Fibroblast of skin of scalp (primary cell): Measurements from ENCODE around the gene MTHFS.
"Not testable (repeated sequence)": the region's sequence is repeated elsewhere in the genome, so short reads cannot be mapped to it uniquely, and the experiment has no call there.

Source experiments
- DNase-seq: peaks from one replicate; pipeline ENCODE4 v3.0.0-alpha.2; 2013

The MTHFS gene

GRCh38 chr15:79915776-79916501 lies 19.1 kb upstream of the MTHFS start:
- not testable (repeated sequence) for DNase-seq

- DNase-seq: no peak
Observed at GRCh38 chr15:79914728-79915127, 17.9 kb upstream of the MTHFS start.

DNA sequence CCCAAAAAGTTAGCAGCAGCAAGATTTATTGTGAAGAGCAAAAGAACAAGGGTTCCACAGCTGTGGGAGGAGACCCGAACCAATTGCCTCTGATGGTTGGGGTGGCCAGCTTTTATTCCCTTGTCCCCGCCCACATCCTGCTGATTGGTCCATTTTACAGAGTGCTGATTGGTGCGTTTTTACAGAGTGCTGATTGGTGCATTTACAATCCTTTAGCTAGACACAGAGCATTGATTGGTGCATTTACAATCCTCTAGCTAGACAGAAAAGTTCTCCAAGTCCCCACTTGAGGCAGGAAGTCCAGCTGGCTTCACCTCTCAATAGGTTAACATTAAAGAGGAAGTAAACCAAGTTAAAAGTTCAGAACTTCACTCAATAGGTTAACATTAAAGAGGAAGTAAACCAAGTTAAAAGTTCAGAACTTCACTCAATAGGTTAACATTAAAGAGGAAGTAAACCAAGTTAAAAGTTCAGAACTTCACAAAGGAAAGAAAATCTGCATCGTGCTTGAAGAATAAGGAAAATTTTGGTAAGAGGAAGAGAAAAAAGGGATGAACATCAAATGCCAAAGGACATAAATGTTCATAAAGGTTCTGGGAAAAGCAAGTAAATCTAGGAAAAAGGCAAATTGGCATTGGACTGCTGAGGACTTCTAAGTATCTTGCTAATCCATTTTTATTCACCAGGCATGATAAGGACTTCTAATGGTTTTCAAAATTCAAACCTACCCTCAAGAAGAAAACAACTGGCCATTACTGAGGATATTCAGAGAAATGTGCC lies 12.9 kb upstream of the MTHFS start:
- not testable (repeated sequence) for DNase-seq

DNA sequence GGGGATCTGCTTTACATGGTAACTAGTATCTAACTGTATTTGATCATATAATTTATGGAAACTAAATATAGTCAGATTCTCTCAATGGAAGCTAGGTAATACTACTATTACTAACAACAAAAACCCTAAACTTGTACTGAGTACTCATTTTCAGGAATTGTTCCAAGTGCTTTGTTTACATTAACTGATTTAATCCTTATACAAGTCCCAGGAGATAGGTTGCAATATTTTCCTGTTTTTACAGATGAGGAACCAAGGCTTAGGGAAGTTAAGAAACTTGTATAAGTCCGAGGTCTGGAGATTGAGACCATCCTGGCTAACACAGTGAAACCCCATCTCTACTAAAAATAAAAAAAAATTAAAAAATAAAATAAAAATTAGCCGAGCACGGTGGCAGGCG lies 7.5 kb upstream of the MTHFS start:
- DNase-seq: no peak

GRCh38 chr15:79903626-79904025 lies 6.8 kb upstream of the MTHFS start:
- no peak for DNase-seq

DNA sequence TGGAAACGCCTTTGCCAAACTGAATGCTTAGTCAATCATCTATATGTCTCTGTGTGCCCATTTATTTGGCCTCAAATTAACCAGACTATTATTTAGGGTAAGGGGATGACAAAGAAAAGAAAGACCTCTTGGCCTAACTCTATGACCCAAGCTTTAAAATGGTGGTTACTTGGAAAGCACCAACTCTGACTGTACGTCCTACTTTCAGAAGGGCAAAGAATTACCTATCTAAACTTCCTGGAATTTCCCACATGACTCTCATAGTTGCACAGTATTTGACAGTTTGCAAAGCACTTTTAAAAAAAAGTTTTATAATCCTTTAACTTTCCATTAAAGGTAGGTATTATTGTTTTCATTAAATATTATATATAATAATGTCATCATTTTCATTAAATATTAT lies 6.3 kb upstream of the MTHFS start:
- DNase-seq: no peak

DNA sequence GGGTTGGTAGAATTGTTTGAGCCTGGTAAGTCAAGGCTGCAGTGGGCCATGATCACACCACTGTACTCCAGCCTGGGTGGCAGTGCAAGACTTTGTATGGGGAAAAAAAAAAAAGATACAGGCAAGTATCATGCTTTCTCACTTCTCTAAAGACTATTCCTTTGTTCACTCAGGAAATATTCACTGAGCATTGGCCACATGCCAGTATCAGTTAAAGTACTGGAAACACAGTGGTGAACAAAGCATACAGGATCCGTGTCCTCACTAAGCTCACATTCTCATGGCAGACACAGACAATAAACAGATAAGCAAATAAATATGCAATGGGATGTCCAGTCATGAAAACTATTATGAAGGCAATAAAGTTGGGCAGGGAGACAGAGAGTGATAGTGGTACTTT lies 5.1 kb upstream of the MTHFS start:
- no peak for DNase-seq

DNA sequence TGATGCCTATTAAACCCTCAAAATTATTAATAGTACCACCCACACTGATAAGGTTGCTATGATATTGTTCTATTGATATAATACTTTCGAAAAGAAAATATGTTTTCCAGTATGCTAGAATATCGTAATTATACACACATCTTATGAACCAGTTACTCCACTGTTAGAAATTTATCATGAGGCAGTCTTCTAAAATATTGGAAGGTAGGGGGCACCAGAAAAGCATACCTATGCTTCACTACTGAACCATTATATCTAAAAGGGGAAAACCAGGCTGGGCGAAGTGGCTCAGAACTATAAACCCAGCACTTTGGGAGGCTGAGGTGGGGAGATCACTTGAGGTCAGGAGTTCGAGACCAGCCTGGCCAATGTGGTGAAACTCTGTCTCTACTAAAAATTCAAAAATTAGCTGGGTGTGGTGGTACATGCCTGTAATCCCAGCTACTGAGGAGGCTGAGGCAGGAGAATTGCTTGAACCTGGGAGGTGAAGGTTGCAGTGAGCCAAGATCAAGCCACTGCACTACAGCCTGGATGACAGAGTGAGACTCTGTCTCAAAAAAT lies 4.1 kb upstream of the MTHFS start:
- not testable (repeated sequence) for DNase-seq

GRCh38 chr15:79900087-79900486 lies 3.3 kb upstream of the MTHFS start:
- DNase-seq: no peak

DNA sequence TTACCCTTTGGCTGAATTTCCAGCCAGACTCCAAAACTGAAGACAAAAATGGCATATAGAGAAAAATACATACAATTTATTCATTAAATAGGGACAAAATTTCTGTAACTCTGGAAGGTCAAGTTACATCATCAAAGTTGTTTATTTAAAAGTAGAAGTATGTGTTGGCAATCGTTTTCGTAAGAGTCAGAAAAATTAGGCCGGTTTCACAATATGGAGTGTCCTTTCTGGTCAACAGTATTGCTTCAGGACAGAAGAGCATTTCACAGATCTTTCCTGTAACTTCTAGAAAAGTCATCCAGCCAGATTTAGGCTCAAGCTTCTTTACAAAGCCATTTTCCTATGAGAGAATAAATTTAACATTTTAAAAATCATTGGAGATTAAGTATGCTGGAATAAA lies 2.0 kb upstream of the MTHFS start:
- DNase-seq: not testable (repeated sequence)

DNA sequence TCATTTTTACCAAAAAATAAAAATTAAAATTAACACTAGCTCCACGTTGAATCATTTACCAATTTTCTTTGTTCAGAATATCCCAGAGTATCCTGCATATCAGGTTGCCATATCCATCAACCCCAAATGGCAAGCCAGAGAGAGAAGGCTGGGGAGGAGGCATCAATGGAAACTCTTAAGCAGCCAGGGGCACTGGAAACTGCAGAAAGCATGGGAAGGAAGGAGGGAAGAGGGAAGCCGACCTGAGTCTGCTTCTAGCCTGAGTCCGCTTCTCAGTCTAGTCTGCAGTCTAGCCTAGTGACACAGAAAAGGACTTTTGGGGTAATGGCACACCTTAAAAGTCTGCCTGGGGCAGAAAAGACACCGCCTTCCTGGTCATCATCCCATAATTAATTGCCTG lies 1.6 kb upstream of the MTHFS start:
- no peak for DNase-seq

GRCh38 chr15:79897701-79898113 lies 893 bp upstream of the MTHFS start:
- no peak for DNase-seq

DNA sequence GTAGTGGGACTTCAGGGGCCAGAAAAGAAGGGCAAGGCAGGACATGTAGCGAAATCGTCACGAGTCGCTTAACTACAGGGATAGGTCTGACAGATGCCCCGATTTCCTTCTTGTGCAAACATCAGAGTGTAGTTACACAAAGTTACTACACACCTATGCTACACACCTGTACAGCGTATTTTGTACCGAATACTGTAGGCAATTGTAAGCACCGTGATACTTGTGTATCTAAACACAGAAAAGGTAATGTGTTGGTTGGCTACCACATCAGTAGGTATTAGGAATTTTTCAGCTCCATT lies 515 bp upstream of the MTHFS start:
- no peak for DNase-seq

GRCh38 chr15:79896131-79896633 lies 632 bp downstream of the MTHFS start:
- DNase-seq: no peak

DNA sequence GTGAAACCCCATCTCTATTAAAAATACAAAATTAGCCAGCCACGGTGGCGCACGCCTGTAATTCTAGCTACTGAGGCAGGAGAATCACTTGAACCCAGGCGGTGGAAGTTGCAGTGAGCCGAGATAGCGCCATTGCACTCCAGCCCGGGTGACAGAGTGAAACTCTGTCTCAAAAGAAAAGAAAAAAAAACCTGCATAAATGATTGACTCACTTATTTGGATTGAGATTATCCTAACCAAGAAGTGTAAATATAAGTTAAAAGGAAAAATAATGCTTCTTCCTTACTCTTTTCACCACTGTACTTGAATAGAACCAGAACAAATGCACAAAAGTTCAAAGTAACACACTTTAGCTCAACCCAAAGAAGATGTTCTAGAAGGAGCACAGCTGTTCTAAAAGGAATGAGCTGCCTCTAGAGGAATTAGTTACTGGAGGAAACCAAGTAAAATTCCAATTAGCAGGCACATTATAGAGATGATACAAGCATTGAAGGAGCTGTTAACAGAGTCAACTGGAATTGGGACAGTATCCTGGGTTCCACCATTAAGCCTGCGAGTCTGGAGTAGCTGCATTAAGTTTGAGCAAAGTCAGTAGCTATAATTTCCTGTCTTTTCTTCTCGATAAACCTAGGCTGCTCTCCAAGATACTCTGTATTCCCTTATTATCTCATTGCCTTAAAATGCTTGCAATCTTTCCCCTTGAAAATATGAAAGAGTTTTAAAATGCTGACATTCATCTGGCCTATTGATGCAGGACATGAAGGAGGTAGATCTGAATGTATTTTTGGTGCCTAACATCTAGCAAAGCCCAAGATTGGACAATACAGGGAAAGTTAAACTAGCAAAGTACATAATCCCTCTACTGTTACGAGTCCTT lies 9.5 kb downstream of the MTHFS start:
- DNase-seq: no peak

DNA sequence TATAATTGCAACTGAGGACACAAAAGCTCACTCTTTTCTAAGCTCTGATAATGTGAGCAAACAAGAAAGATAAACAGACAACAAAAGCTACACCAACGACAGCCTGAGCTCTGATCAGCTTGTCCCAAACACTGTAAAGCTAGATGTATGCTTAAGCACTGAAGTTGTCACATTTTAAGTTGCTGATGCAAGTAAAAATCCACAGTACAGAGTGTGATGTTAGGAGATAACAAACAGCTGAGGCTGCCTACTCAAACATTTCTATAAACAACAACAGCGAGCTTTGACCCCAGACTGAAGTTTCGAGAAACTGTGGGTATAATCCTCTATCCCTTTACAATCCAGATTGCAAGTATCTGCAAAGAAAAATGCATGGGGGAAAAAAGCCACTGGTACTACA lies 10.7 kb downstream of the MTHFS start:
- no peak for DNase-seq

GRCh38 chr15:79884204-79884596 lies 12.6 kb downstream of the MTHFS start:
- DNase-seq: no peak

GRCh38 chr15:79883579-79884203 lies 13.1 kb downstream of the MTHFS start:
- DNase-seq: no peak

GRCh38 chr15:79881668-79882067 lies 15.1 kb downstream of the MTHFS start:
- DNase-seq: no peak

DNA sequence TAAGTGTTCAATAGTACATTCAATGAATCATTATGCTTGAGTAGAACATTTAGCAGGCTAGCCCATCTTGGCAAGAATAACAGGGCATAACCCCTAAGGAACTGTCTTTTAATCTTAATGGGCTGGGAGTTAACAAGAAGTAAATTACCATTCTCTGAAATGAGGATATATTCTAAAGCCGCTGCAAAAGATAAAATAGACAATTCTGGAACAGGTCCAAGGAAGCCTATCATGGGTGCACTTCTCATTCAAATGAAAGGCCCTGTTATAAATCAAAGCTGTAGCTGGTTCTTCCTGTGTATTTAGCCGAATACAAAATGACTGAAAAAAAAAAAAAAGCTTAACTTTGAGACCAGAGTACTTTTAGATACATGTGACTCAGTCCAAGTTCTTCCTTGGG lies 15.6 kb downstream of the MTHFS start:
- no peak for DNase-seq

DNA sequence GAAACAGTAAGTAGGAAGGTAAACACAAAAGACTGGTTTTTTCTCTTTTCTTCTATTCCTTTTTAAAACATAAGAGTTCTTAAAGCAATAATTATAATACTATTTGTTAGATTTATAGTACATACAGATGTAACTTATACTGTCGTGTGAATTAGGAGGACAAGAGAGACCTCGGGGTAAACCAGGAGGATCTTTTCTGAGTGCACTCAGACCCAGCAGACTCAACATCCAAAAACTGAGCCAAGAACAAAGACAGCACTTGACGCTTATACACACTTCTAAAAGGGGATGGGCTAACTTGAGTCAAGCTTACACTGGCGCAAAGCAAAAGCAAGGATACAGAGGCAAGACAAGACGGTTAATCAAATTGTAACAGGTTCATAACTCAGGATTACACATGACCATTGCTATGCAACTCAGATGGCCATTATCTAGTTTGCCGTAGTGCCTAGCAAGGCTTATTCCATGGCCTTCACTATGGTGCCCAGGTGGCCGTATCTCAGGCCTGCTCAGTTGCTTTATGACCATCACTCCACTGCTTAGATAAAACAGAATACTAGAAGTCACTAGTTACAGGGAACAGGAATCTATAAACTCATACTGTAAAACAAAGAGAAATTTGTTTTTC lies 18.6 kb downstream of the MTHFS start:
- no peak for DNase-seq

- DNase-seq: no peak
Observed at GRCh38 chr15:79875213-79875612, 21.6 kb downstream of the MTHFS start.
